PC-3 (cell line): ENCODE data around the gene NFYC.

Source experiments
- CTCF ChIP-seq: fragments of 300-600 bp; sonication (generic); conservative IDR thresholded peaks from 2 replicates; pipeline ENCODE4 v1.5.1; 2017; ENCODE audit warnings: antibody characterized with exemption, low read depth, mild to moderate bottlenecking, low read length
- EZH2 ChIP-seq: fragments of 300-600 bp; sonication (generic); IDR thresholded peaks from one replicate; pipeline ENCODE4 v1.6.1; 2017; ENCODE audit warnings: antibody characterized with exemption, mild to moderate bottlenecking, low read length; ENCODE audit not compliant: unreplicated experiment
- EZH2phosphoT487 ChIP-seq: fragments of 300-600 bp; sonication (generic); IDR thresholded peaks from 2 replicates; pipeline ENCODE4 v1.6.1; 2018; ENCODE audit warnings: mild to moderate bottlenecking, antibody characterized with exemption, low read length, borderline replicate concordance

GRCh38 chr1:40740997-40741736 is 49.7 kb downstream of the NFYC start:
- TF ChIP-seq CTCF (no peak), EZH2phosphoT487 (no peak), EZH2 (no peak)
